H9 (cell line): ENCODE results near the gene IGLL5. TPM values are rescaled to one million over a fixed set of nuclear protein-coding genes. Genes with fewer than 3 reads are reported as not detected.

Experiments used
- DNase-seq: peaks from one replicate; pipeline ENCODE4 v3.0.0-alpha.2; 2017
- H2AFZ ChIP-seq: one replicate; pipeline ENCODE4 v1.6.1; 2013; ENCODE audit warnings: mild to moderate bottlenecking, low read length, control low read depth, moderate library complexity
- H2AK5ac ChIP-seq: 2 replicates; pipeline ENCODE4 v1.6.1; 2013; ENCODE audit warnings: low read length, control low read depth, mixed read lengths; ENCODE audit not compliant: insufficient read length
- H2BK120ac ChIP-seq: one replicate; pipeline ENCODE4 v1.6.1; 2013; ENCODE audit warnings: low read depth, mild to moderate bottlenecking, low read length, control low read depth, inconsistent platforms; ENCODE audit not compliant: poor library complexity, severe bottlenecking
- H2BK12ac ChIP-seq: 2 replicates; pipeline ENCODE4 v1.6.1; 2013; ENCODE audit warnings: low read length, control low read depth, mixed read lengths, low read depth; ENCODE audit not compliant: insufficient read length
- H2BK15ac ChIP-seq: 2 replicates; pipeline ENCODE4 v1.6.1; 2013; ENCODE audit warnings: low read depth, low read length, control low read depth
- H2BK20ac ChIP-seq: one replicate; pipeline ENCODE4 v1.6.1; 2013; ENCODE audit warnings: low read depth, mild to moderate bottlenecking, low read length, control low read depth, inconsistent platforms; ENCODE audit not compliant: poor library complexity, severe bottlenecking
- H2BK5ac ChIP-seq: 2 replicates; pipeline ENCODE4 v1.6.1; 2013; ENCODE audit warnings: low read length, control low read depth, mixed read lengths; ENCODE audit not compliant: insufficient read length
- H3K14ac ChIP-seq: 2 replicates; pipeline ENCODE4 v1.6.1; 2013; ENCODE audit warnings: low read length, control low read depth; ENCODE audit not compliant: insufficient read depth
- H3K18ac ChIP-seq: 2 replicates; pipeline ENCODE4 v1.6.1; 2013; ENCODE audit warnings: low read depth, mild to moderate bottlenecking, mixed read lengths, low read length, control low read depth; ENCODE audit not compliant: insufficient read length
- H3K23ac ChIP-seq: 2 replicates; pipeline ENCODE4 v1.6.1; 2013; ENCODE audit warnings: low read length, control low read depth, mixed read lengths, low read depth; ENCODE audit not compliant: insufficient read length
- H3K23me2 ChIP-seq: 2 replicates; pipeline ENCODE4 v1.6.1; 2013; ENCODE audit warnings: low read depth, mild to moderate bottlenecking, mixed read lengths, low read length, control low read depth; ENCODE audit not compliant: insufficient read length, poor library complexity, severe bottlenecking
- H3K27ac ChIP-seq: 2 replicates; pipeline ENCODE4 v1.5.1; 2013; ENCODE audit warnings: low read length, control low read depth, mixed read lengths, low read depth; ENCODE audit not compliant: insufficient read length
- H3K27me3 ChIP-seq: 2 replicates; pipeline ENCODE4 v1.6.1; 2013; ENCODE audit warnings: low read length, control low read depth, inconsistent platforms; ENCODE audit not compliant: insufficient read depth
- H3K4ac ChIP-seq: 2 replicates; pipeline ENCODE4 v1.6.1; 2013; ENCODE audit warnings: low read depth, mild to moderate bottlenecking, control low read depth, inconsistent platforms, low read length, moderate library complexity
- H3K4me1 ChIP-seq: 2 replicates; pipeline ENCODE4 v1.6.1; 2013; ENCODE audit warnings: low read length, control low read depth, inconsistent platforms; ENCODE audit not compliant: insufficient read depth
- H3K4me2 ChIP-seq: 2 replicates; pipeline ENCODE4 v1.6.1; 2013; ENCODE audit warnings: low read length, control low read depth, mixed read lengths; ENCODE audit not compliant: insufficient read length, insufficient read depth
- H3K56ac ChIP-seq: 2 replicates; pipeline ENCODE4 v1.6.1; 2013; ENCODE audit warnings: low read depth, mild to moderate bottlenecking, mixed read lengths, low read length, control low read depth; ENCODE audit not compliant: insufficient read length
- H3K79me1 ChIP-seq: 2 replicates; pipeline ENCODE4 v1.6.1; 2013; ENCODE audit warnings: low read depth, mild to moderate bottlenecking, moderate library complexity, low read length, control low read depth, inconsistent platforms; ENCODE audit not compliant: insufficient read depth, poor library complexity, severe bottlenecking
- H3K79me2 ChIP-seq: 2 replicates; pipeline ENCODE4 v1.6.1; 2013; ENCODE audit warnings: low read length, control low read depth, inconsistent platforms; ENCODE audit not compliant: insufficient read depth
- H3K9ac ChIP-seq: 2 replicates; pipeline ENCODE4 v1.6.1; 2013; ENCODE audit warnings: low read length, control low read depth, mixed read lengths; ENCODE audit not compliant: insufficient read length; ENCODE audit errors: extremely low read depth
- H3K9me3 ChIP-seq: one replicate; pipeline ENCODE4 v1.6.1; 2013; ENCODE audit warnings: low read depth, low read length, inconsistent platforms; ENCODE audit not compliant: control insufficient read depth
- H3T11ph ChIP-seq: one replicate; pipeline ENCODE4 v1.6.1; 2013; ENCODE audit warnings: mild to moderate bottlenecking, low read length, control low read depth, inconsistent platforms
- H4K20me1 ChIP-seq: one replicate; pipeline ENCODE4 v1.6.1; 2013; ENCODE audit not compliant: control insufficient read depth, insufficient read length, insufficient read depth
- H4K5ac ChIP-seq: 2 replicates; pipeline ENCODE4 v1.6.1; 2013; ENCODE audit warnings: low read depth, mild to moderate bottlenecking, mixed read lengths, low read length, control low read depth; ENCODE audit not compliant: insufficient read length
- H4K8ac ChIP-seq: replicated peaks from 2 replicates; pipeline ENCODE4 v1.6.1; 2013; ENCODE audit warnings: low read length, control low read depth, mixed read lengths, low read depth; ENCODE audit not compliant: insufficient read length
- H4K91ac ChIP-seq: 2 replicates; pipeline ENCODE4 v1.6.1; 2013; ENCODE audit warnings: low read depth, mild to moderate bottlenecking, moderate library complexity, mixed read lengths, low read length, control low read depth; ENCODE audit not compliant: insufficient read length
- H3K27ac Mint-ChIP-seq, 3 experiments: 2 replicates in 2 of 3; 3 replicates in 1 of 3; pipeline ENCODE4 v1.8.0; 2020 to 2021; ENCODE audit warnings: mixed read lengths in 3 of 3, mild to moderate bottlenecking in 1 of 3, moderate library complexity in 1 of 3
- H3K27me3 Mint-ChIP-seq: 2 replicates; pipeline ENCODE4 v1.8.0; 2021; ENCODE audit warnings: low read depth, mild to moderate bottlenecking, moderate library complexity, mixed read lengths
- H3K36me3 Mint-ChIP-seq, 3 experiments: 2 replicates in 2 of 3; 3 replicates in 1 of 3; pipeline ENCODE4 v1.8.0; 2020 to 2021; ENCODE audit warnings: low read depth in 3 of 3, mixed read lengths in 3 of 3; ENCODE audit not compliant: insufficient read depth in 1 of 3
- H3K4me1 Mint-ChIP-seq, 2 experiments: 2 replicates each; pipeline ENCODE4 v1.8.0; 2020; ENCODE audit warnings: mixed read lengths in 2 of 2
- H3K4me3 Mint-ChIP-seq, 2 experiments: 2 replicates in 1 of 2; 3 replicates in 1 of 2; pipeline ENCODE4 v1.8.0; 2020 to 2021; ENCODE audit warnings: mild to moderate bottlenecking in 2 of 2, mixed read lengths in 2 of 2, moderate library complexity in 1 of 2
- H3K9me3 Mint-ChIP-seq, 2 experiments: 2 replicates in 1 of 2; 3 replicates in 1 of 2; pipeline ENCODE4 v1.8.0; 2020; ENCODE audit warnings: mild to moderate bottlenecking in 2 of 2, mixed read lengths in 2 of 2, moderate library complexity in 1 of 2
- CTCF ChIP-seq: fragments of 200-600 bp; sonication (generic); conservative IDR thresholded peaks from 3 replicates; pipeline ENCODE4 v1.8.0; 2021; ENCODE audit warnings: antibody characterized with exemption, mild to moderate bottlenecking
- WGBS: extraction: QIAGEN DNeasy Blood & Tissue Kit; methylation state at CpG from one replicate; pipeline ENCODE4 v1.1.7; 2013; ENCODE audit warnings: missing lambda C conversion rate, low lambda C conversion rate, mixed read lengths; ENCODE audit not compliant: insufficient read length; ENCODE audit errors: extremely low coverage; 5-methylcytosine and 5-hydroxymethylcytosine counted together
- total RNA-seq: library from RNA; stranded (reverse); gene quantifications from 2 replicates; pipeline ENCODE4 v1.2.1, GENCODE V29; 2021

IGLL5 gene
- total RNA-seq, 1 experiment from 2014 or later, result not detected

DNA sequence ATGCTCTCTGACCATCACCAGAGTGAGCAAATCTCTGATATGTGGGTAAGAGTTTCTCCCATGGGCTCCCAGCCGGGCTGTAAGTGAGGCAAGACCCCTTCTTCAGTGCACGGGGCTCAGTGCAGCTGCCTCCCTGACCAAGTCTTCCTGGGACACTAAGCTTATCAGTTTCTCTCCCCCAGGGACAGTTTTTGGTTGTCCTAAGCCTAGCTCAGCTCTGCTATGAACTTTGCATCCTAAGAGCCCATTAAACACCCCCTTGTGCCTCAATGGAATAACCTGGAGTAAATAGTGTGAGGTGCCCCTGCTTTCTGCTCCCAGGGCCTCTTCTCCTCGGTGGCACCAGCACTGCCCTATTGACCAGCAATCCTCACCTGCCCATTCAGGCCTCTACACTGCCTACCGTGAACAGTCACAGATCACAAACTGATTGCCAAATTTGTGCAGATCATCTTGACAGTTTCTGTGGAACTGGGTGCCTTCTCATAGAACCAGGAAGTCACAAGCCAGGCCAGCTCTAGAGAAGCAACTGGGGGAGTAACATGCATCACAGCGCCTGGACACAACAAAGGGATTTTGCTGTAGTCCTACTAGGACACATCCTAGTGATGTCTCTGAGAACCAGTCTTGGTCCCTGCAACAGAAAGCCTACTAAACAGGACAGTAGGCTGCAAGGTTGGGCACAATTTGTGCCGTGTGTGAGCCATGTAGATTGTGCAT lies 19.5 kb upstream of the IGLL5 start:
- no peak overlapping the region for H2BK15ac ChIP-seq
- Mint-ChIP-seq H3K27me3 (peaks cover 100% of the 10 kb centered on the region), H3K27ac (no peak overlapping the region), H3K36me3 (no peaks in the 10 kb centered on the region), H3K4me1 (no peaks in the 10 kb centered on the region), H3K9me3 (no peaks in the 10 kb centered on the region), H3K4me3 (no peak overlapping the region)
- no peak overlapping the region for H3T11ph ChIP-seq
- H2BK20ac ChIP-seq, result no peak overlapping the region
- no peak overlapping the region for H4K5ac ChIP-seq
- no peak overlapping the region for H2BK120ac ChIP-seq
- H3K23ac ChIP-seq, result no peak overlapping the region
- no peak overlapping the region for H4K91ac ChIP-seq
- H3K79me2 ChIP-seq, result no peaks in the 10 kb centered on the region
- H3K9me3 ChIP-seq, result no peaks in the 10 kb centered on the region
- no peak overlapping the region for H3K4me2 ChIP-seq
- H3K56ac ChIP-seq, result no peak overlapping the region
- no peak overlapping the region for H2BK12ac ChIP-seq
- H3K79me1 ChIP-seq, result no peaks in the 10 kb centered on the region
- H3K9ac ChIP-seq, result no peak overlapping the region
- H2BK5ac ChIP-seq, result no peak overlapping the region
- H3K4ac ChIP-seq, result no peak overlapping the region
- H3K23me2 ChIP-seq, result no peaks in the 10 kb centered on the region
- no peaks in the 10 kb centered on the region for H3K4me1 ChIP-seq
- no peak for DNase-seq
- no CpG with 5 or more reads among the region's 6 CpGs for WGBS
- H2AFZ ChIP-seq, result no peak overlapping the region
- TF ChIP-seq CTCF, result no peak
- peaks cover 9% of the 10 kb centered on the region; the same call in 1 of the 2 replicates for H3K27me3 ChIP-seq
- H3K14ac ChIP-seq, result no peak overlapping the region; the same call in 1 of the 2 replicates
- H3K18ac ChIP-seq, result no peak overlapping the region
- no peak overlapping the region for H4K8ac ChIP-seq
- H2AK5ac ChIP-seq, result no peak overlapping the region
- H4K20me1 ChIP-seq, result no peaks in the 10 kb centered on the region
- H3K27ac ChIP-seq, result no peak overlapping the region
